Raji (cell line): ENCODE results near the gene ZNF317.

Experiments
- POLR2A ChIP-seq: IDR thresholded peaks from 2 replicates; pipeline ENCODE4 v1.6.1; 2011; ENCODE audit warnings: low read depth, low read length, control low read depth; ENCODE audit not compliant: insufficient read depth

Gene ZNF317

DNA sequence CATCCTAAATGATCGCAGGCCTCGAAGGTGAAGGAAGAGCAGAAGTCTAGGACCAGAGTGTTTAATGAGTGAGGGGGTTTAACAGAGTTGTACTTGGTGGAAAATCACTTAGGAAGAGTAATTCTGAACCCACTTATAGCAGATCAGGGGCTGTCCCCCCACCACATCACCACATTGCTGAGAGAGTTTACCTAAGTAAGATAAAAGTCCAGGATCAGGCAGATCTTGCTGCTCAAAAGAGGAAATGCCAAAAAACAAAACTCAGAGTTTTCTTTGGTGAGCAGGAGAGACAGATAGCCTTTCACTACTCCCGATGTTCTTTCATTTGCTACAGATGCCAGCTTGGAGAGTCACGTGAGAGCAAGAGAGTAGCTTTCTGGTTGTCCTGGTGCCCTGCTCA lies 15.4 kb downstream of the ZNF317 start:
- TF ChIP-seq POLR2A = no peak

DNA sequence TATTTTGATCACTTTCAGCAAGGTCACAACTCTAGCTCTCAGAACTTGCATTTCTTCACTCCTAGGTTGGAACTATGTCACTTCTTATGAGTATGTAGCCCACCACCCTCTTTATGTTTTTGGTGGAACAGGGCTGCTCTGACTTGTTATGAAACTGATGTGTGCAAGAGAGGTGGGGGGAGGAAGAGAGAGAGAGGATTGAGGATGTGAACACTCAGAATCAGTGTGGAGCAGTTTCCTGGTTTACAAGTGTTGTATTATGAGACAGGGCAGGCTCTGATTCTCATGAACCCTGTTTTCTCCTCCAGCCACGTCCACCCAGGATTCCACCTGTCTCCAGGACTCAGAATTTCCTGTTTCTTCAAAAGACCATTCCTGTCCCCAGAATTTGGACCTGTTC lies 16.1 kb downstream of the ZNF317 start:
- TF ChIP-seq POLR2A = no peak

DNA sequence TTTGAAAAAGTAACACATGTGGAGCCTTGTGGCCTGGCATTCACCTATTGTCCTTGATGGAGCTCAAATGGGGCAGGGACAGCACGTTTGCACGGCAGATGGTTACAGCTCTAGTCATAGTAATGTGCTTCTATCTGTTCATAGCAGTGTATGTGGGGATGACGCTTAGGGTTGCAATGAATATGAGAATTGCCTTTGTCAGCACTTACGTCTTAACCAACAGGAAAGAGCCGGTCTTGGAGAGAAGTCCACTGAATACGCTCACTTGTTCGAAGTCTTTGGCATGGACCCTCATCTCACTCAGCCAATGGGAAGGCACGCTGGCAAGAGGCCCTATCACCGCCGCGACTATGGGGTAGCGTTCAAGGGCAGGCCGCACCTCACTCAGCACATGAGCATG lies 19.7 kb downstream of the ZNF317 start:
- TF ChIP-seq POLR2A = no peak

DNA sequence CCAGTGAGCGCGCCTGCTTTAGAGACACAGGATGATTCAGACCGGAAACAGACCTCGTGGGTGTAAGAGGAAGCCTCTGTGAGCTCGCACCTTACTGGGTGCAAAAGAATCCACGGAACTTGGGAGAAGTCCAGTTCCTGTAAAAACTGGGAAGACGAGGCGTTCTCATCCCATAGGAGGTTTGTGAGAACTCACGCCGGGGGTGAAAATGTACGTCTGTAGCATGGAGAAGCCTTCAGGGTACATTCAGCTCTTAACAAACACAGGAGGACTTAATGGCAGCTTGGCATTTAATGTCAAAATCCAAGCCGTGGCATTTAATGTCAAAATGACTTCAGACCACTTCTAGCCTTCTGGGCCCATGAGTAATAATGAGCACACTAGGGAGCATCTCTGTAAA lies 21.2 kb downstream of the ZNF317 start:
- TF ChIP-seq POLR2A = no peak

DNA sequence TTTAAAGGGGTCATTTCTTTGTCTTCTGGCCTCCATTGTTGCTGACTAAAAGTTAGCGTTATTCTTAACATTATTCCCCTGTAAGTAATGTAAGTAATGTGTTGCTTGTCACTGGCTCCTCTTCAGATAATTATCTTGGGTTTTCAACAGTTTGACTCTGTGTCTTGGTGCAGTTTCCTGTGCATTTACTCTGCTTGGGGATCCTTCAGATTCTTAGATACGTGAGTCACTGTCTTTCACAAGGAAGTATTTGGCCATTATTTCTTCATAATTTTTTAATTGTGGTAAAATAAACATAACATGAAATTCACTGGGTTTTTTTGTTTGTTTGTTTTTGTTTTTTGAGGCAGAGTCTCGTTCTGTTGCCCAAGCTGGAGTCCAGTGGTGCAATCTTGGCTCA lies 25.1 kb downstream of the ZNF317 start:
- TF ChIP-seq POLR2A = no peak

DNA sequence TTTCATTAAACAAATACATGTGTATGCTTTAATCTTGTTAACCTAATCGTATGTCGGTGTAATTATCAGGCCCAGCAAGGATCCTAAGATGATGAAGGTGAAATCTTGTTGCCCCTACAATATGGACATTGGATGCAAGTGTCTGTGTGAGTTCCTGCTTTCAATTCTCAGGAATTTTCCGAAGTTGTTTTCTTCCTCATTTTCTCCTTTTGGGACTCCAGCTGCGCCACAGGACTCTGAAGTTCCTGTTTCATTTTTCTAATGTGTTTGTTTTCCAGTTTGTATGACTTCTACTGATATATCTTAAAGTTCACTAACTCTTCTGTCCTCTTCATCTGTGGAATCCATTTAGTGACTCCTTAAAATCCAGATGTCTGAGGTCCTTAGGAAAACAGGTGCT lies 26.6 kb downstream of the ZNF317 start:
- no peak for TF ChIP-seq POLR2A

DNA sequence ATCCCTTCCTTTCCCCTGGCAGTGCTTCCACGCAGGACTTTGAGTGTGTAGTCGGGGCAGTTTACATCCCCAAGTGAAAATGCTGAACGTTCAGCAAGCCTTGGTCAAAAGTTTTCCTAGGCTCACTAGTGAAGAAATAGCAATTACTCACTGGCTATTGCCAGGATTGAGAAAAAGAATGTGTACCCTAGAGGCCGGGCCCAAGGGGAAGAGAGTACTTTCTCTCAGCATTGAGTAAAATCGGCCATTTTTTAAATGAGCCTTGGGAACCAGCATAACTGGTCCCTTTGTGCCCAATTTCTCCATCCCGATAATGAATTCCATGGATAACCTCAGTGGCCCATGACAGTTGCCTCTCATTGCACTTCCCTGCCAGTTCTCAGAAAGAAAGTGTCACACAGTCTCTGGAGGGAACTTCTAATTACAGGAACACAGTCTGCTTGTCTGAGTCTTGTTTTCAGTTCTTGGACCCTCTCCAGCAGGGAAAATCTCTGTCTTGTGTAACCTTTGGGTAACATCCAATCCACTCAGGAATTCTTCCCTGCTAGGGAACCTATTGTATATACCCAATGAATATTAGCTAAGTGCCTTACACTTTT lies 31.3 kb downstream of the ZNF317 start:
- no peak for TF ChIP-seq POLR2A

DNA sequence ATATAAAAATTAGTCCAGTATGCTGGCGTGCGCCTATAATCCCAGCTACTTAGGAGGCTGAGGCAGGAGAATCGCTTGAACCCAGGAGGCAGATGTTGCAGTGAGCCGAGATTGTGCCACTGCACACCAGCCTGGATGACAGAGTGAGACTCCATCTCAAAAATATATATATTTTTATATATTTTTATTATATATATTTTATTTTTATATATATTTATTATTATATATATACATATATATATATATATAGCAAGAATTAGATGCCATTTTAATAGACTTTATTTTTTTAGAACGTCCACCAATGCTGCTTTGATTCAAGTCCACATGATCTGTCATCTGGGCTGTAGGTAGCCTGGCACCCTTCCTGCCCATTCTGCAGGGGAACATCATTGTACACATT lies 35.1 kb downstream of the ZNF317 start:
- TF ChIP-seq POLR2A = no peak

DNA sequence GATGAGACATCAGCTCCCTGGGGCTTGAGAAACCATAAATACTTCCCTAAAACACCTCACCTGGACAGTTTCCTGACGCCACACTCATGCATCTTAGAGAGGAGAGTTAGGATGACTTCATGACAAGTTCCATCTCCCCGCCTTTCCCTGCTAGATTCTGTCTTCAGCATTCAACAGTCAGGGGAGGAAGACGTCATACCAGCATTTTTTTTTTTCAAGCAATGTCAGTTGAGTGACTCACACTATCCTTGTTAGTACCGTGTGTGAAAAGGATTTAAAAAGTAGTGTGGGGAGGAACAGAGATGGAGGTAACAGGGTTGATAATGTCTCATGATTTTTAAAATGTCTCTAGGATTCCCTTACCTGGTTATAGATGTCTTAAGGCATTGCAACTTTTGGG lies 38.7 kb downstream of the ZNF317 start, which contains the start of gene OR7D2:
Gene OR7D2, plus strand, starts transcription at position 79 of the 400 bp plus-strand sequence. CDS start 6,803 bp downstream, outside the sequence.
- TF ChIP-seq POLR2A = no peak

DNA sequence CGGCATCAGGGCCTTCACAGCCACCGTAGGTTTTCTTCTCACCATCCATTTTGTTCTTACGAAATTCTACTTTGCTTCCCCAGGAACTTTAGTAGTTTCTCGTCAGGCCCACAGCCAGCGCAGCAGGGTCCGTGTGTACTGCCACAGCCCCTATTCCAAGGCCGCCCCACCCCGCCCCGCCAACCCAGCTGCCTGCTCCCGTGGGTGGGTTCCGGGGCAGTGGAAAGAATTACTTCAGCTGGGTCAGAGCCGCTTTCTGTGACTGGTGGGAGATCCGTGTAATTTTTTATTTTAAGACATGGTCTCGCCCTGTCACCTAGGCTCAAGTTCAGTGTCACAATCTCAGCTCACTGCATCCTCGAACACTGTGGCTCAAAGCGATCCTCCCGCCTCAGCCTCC lies 42.8 kb downstream of the ZNF317 start:
- TF ChIP-seq POLR2A = no peak

DNA sequence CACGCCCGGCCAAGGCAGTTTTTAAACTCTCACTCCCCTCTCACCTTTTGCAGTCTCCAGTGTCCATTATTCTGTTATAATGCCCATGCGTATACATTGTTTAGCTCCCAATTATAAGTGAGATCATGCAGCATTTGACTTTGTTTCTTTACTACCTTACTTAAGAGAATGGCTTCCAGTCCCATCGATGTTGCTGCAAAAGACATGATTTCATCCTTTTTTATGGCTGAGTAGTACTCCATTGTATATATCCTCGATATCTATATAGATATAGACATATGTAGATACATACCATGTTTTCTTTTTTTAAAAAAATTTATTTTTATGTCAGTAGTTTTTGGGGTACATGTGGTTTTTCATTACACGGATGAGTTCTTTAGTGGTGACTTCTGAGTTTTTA lies 47.0 kb downstream of the ZNF317 start:
- TF ChIP-seq POLR2A = no peak

DNA sequence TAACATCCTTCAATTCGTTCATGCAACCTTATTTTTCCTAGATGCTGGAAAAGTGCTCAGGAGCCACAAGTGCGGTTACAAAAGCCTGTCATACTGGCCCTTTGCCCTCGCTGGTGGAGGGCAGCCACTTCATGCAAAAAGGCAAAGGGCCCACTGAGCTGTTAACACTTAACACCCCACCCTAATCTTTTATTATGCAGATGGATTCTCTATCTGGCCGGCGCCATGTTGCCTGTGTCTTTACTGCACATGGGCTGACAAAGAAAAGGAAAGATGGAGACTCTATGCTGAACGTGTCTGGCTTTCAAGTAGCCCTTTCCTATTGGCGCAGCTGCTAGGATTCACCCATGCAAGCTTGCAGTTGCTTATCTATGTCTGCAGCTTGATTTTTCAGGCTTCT lies 49.3 kb downstream of the ZNF317 start:
- no peak for TF ChIP-seq POLR2A

DNA sequence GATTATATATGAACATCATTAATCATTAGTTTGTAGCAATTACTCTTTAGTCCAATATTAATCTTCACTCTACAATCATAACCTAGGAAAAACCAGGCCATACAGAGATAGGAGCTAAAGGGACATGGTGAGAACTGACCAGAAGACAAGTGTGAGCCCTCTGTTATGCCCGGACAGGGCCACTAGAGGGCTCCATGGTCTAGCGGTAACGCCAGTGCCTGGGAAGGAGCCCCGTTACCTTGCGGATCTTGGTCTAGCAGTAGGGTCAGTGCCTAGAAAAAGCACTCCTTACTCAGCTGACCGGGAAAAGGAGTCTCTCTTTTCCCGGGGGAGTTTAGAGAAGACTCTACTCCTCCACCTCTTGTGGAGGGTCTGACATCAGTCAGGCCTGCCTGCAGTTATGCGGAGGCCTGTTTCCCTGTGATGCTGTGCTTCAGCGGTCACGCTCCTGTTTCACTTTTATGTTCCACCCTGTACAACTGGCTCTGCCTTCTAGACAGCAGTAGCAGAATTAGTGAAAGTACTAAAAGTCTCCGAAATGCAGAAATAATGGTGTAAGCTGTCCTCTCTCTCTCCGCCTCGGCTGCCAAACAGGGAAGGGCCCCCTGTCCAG lies 65.4 kb downstream of the ZNF317 start:
- no peak for TF ChIP-seq POLR2A
